Right ventricle myocardium inferior (tissue), 1 donor: ENCODE results near the gene SH2B2. TPM values are rescaled to one million over a fixed set of nuclear protein-coding genes. Genes with fewer than 3 reads are reported as not detected.

Experiments
- ATAC-seq: fragments of 200-7000 bp; cut with Tn5 transposase; one replicate; pipeline ENCODE4 v1.9.1; 2020; ENCODE audit warnings: mild to moderate bottlenecking, moderate library complexity
- DNase-seq: peaks from one replicate; pipeline ENCODE4 v3.0.0; 2021; ENCODE audit errors: missing footprints
- intact Hi-C: fragments of 100-400 bp; cut with DNase I; formaldehyde crosslinking; loops from one replicate; pipeline ENCODE4 v1.11.0; 2022
- long read RNA-seq: library from polyadenylated mRNA; unstranded; transcript quantifications from one replicate; pipeline ENCODE4 v2.0.0, GENCODE V29; 2021
- total RNA-seq: library from RNA; stranded (reverse); fragmentation: NEBNext Ultra II Directional; extraction: Animal tissue kit (Norgen Biotek cat#: 25700); gene quantifications from one replicate; pipeline ENCODE4 v1.2.1, GENCODE V29; 2021
- donor health status: DM: no; HTN: yes; CAD: no; lungs with severe emphysema.

Gene SH2B2
- total RNA-seq: 1.2 TPM
- long read RNA-seq, partial matches to known transcripts: 0 of 2 reads
- long read RNA-seq, other reads (novel, unspliced or antisense): 2 of 2 reads

DNA sequence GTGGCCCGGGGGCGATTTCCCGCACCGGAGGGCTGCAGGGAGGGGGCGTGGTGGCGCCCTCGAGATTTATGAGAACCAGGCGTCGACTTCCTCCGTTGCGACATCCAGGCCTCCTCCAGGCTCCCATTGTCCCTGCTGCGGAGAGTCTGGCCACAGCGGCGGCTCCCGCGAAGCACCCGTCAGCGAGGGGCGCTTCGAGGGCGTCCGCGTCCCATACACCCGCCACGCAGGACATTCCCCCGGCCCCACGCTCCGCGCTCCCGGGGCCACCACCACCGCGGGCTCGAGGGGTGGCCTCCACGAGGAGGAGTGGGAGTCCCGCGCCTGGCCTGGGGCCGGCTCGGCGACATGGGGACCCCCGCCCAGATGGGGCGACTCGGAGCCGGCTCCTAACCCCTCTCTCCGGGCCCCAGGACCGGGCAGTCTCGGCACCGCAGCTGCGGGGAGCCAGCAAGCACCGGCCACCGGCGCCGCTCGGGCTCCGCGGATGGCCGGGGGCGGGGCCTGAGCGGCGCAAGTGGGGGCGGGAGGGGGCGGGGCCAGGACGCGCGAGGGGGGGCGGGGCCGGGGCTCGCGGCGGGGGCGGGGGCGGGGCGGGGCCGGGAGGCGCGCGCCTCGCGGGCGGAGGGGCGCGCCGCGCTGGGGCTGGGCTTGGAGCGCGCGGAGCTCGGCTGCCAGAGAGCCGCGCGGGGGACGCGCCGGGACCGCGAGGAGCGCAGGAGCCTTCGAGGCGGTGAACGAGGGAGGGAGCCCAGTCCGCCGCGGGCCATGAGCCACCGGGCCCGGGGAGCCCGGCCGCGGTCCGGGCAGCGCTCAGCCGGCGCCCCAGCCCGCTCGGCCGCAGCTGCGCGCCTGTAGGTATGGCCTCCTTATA lies at the start of gene SH2B2:
Gene SH2B2 (plus strand): TSS at position 632 of the 874 bp plus-strand sequence. CDS start 13,683 bp downstream, outside the sequence.
- DNase-seq (peak; percentile 90), ATAC-seq (peak; percentile 78)
- intact Hi-C loops: no loop called here

DNA sequence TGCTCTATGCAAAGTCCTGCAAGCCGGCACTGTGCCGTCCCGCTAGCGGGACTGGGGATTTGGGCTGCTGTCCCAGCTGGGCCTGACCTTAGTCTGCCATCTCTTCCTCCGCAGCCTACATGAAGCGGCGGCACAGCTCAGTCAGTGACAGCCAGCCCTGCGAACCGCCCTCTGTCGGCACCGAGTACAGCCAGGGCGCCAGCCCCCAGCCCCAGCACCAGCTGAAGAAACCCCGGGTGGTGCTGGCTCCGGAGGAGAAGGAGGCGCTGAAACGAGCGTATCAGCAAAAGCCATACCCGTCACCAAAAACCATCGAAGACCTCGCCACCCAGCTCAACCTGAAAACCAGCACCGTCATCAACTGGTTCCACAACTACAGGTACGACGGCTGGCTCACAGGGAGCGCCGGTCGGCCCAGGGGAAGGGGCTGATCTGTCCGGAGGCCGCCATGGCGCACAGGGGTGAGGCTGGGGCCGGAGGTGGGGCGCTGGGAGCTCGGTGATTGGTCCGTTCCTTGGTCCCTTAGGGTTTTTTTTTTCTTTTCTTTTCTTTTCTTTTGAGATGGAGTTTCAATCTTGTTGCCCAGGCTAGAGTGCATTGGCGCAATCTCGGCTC lies 47.4 kb upstream of the SH2B2 start:
- intact Hi-C loops: loop anchor here (5.0 to 10.0 kb wide), 4 partner anchors 422 to 635 kb away; partner anchors contain the start of gene CUX1
- ATAC-seq: no peak
- no peak for DNase-seq

- DNase-seq (no peak), ATAC-seq (no peak)
- intact Hi-C loops: no loop called here
Measured at GRCh38 chr7:102241431-102241830, 45.2 kb upstream of the SH2B2 start.

DNA sequence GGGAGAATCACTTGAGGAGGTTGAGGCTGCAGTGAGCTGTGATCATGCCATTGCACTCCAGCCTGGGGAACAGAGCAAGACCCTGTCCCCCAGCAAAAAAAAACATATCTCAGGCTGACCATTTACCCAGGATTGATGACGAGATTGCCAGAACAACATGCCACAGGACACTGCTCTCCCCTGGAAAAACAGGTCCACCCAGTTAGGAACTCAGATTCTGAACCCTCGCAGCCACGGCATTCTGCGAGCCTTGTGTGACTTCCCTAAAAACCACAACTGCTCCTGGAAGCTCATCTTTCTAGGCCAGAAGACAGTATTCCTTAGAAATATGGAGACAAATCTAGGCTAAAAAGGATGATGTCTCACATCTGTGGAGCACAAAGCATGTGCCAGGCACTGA lies 42.1 kb upstream of the SH2B2 start:
- DNase-seq: no peak
- no peak for ATAC-seq
- intact Hi-C loops: no loop called here

GRCh38 chr7:102248081-102248455 lies 38.6 kb upstream of the SH2B2 start:
- DNase-seq (no peak), ATAC-seq (no peak)
- intact Hi-C loops: no loop called here

DNA sequence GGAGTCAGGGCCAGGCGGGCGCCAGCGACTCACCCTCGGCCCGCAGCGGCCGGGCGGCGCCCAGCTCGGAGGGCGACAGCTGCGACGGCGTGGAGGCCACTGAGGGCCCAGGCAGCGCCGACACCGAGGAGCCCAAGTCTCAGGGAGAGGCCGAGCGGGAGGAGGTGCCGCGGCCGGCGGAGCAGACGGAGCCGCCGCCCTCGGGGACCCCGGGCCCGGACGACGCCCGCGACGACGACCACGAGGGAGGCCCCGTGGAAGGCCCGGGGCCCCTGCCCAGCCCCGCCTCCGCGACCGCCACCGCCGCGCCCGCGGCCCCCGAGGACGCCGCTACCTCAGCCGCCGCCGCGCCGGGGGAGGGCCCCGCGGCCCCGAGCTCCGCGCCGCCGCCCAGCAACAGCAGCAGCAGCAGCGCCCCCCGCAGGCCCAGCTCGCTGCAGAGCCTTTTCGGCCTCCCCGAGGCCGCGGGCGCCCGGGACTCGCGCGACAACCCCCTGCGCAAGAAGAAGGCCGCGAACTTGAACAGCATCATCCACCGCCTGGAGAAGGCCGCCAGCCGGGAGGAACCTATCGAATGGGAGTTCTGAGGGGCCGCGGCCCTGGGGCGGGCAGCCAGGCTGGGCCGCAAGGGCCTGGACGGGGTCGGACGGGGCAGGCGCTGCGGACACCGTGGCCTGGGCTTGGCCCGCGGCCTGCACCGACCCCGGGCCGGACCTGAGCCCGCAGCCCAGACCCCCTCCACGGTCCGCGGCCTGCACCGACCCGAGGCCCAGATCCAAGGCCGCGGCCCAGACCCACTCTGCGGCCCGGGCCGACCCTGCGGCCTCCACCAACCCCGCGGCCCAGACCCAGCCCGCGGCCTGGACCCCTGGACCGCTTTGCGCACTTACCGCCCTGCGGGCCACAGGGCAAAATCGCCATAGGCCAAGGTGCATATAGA lies 37.9 kb upstream of the SH2B2 start:
- ATAC-seq: no peak
- intact Hi-C loops: no loop called here
- DNase-seq: no peak

- DNase-seq: no peak
- intact Hi-C loops: no loop called here
- no peak for ATAC-seq
Measured at GRCh38 chr7:102251531-102252365, 34.9 kb upstream of the SH2B2 start.

DNA sequence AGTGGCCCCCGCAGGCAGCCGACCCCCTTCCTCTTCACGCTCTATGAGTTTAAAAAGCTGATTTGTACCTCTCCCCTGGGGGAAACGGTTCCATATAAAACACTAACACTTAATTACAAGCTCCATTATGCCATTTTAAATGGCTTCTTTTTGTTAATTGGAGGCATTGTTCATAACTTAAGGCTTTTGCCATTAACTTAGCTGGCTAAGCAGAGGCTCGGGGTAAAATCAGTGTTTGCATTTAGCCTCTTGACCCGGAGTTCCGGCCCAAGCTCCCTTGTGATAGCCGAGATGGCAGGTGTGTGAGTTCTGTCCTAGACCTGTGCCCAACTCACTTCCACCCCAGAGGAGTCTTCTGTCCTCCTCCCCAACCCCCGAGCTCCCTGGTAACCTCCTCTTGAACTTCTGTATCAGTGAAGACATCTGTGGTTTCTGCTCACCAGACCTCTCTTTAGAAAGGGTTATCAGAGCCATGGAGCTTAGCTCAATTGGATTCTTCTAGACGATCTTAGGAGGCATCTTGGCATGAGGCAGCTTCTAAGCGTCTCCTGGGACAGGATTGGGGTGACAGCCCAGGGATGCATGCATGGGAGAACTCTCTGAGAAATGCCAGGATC lies 34.2 kb upstream of the SH2B2 start:
- ATAC-seq (no peak), DNase-seq (peak; percentile 18)

GRCh38 chr7:102253066-102253972 lies 33.3 kb upstream of the SH2B2 start:
- intact Hi-C loops: no loop called here
- DNase-seq (peak; percentile 32), ATAC-seq (no peak)

More for the DNA sequence above, 34.2 kb upstream of the SH2B2 start:
- intact Hi-C loops: no loop called here

GRCh38 chr7:102253973-102254370 lies 32.7 kb upstream of the SH2B2 start:
- peak; percentile 25 for DNase-seq
- intact Hi-C loops: no loop called here

DNA sequence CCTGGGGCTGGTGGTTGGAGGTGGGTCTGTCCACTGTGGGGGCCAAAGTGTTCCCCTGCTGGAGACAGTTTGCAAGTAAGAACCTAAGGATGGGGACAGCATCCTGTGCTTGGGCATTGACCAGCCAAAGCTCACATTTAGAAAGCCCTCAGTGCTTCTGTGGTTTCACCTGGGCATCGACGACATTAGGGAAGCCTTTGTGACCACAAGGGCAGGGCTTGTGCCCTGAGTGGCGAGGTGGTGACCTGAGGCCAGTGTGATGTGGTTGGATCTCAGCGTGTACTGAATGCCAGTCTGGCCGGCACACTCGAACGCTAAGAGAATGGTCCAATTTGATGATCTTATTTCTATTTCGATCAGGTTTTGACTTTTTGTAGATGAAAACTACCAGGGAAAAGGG lies 32.1 kb upstream of the SH2B2 start:
- ATAC-seq (no peak), DNase-seq (no peak)
- intact Hi-C loops: no loop called here

More at GRCh38 chr7:102253973-102254370, 32.7 kb upstream of the SH2B2 start:
- no peak for ATAC-seq

GRCh38 chr7:102255501-102255900 lies 31.2 kb upstream of the SH2B2 start:
- intact Hi-C loops: no loop called here
- DNase-seq: no peak
- ATAC-seq: no peak

DNA sequence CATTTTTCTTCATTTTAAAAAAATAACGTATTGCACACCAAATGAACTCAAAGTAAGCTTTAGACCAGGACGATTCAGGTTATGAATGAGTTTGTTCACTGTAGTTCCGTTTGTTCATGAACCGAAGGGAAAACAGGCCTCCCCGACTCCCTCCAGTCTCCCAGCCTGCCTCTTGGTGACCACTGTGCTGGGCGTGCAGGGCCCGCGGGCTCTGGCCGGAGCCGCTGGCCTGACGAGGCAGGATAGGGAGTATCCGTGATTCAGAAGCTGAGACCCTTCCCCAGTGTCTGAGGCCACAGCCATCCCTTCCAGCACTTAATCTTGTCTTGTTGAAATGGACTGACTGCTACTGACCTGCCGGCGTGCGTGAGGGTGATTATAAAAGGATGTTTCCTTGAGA lies 30.8 kb upstream of the SH2B2 start:
- ATAC-seq (no peak), DNase-seq (no peak)
- intact Hi-C loops: no loop called here

DNA sequence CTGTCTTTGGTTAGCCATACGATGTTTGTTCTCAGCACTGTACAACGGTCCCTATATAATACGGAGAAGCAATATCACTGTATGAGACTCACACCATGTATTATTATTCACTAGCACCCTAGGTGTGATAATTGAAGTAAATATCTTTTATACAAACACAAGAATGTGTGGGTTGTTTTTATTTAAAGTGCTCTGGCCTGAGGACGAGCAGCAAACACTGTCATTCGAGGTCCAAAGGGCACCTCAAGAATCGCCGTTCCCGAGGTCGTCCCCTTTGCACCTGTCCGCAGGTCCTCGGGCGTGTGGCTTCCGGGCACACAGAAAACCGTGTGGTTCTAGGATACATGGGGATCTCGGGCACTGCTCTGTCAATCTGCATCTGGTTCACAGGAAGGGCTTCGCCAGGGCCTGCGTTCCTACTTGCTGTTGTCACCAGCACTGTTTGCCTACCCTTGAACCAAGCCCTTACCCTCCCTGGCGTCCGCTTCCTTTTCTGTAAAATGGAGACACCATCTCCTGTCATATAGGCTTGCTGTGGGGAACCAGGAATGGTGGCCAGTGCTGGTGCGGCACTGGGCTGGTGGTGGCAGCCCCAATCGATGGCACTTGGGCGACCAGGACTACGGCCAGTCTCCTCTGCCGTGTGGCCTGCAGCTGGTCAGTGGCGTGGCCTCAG lies 28.5 kb upstream of the SH2B2 start:
- intact Hi-C loops: no loop called here
- ATAC-seq (no peak), DNase-seq (peak; percentile 49)

GRCh38 chr7:102258749-102259107 lies 27.9 kb upstream of the SH2B2 start:
- ATAC-seq (no peak), DNase-seq (peak; percentile 20)
- intact Hi-C loops: no loop called here

GRCh38 chr7:102260856-102261255 lies 25.8 kb upstream of the SH2B2 start:
- ATAC-seq (peak; percentile 62), DNase-seq (no peak)
- intact Hi-C loops: no loop called here
